Testis (tissue), 2 donors: ENCODE results near the gene POLR2C.

ENCODE experiments used
- POLR2A ChIP-seq: fragments of 450-650 bp; IDR thresholded peaks from one replicate; pipeline ENCODE4 v1.6.1; 2017; ENCODE audit warnings: antibody characterized with exemption, mild to moderate bottlenecking, moderate library complexity
- TF ChIP-seq, protein P1 (sequence below), 3 experiments: fragments of 450-650 bp in 2 of 3; fragments of 200-600 bp in 1 of 3; sonication (generic) in 1 of 3; IDR thresholded peaks; one replicate each; pipeline ENCODE4 v1.5.1; 2016 to 2019; ENCODE audit warnings: antibody characterized with exemption in 3 of 3, mild to moderate bottlenecking in 2 of 3, moderate library complexity in 1 of 3

DNA sequence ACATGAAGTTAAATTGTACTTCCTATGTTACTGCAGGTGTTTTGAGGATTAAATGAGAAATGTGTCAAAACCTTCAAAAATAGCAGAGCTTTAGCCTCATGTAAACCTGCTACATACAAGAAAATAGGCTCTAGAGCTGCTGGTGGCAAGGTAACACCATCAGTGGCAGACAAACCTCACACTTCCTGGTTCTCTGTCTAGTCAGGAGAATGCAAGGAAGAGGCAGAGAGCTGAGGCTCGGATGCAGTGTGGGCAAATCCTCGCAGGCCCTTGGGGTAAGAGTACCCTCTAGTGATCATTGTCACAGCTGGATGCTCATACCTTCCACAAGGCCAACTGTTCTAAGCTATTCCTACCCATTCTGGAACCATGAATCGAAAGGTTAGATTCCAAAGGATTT, 29.5 kb upstream of the POLR2C start:
- TF ChIP-seq, protein P1, sequence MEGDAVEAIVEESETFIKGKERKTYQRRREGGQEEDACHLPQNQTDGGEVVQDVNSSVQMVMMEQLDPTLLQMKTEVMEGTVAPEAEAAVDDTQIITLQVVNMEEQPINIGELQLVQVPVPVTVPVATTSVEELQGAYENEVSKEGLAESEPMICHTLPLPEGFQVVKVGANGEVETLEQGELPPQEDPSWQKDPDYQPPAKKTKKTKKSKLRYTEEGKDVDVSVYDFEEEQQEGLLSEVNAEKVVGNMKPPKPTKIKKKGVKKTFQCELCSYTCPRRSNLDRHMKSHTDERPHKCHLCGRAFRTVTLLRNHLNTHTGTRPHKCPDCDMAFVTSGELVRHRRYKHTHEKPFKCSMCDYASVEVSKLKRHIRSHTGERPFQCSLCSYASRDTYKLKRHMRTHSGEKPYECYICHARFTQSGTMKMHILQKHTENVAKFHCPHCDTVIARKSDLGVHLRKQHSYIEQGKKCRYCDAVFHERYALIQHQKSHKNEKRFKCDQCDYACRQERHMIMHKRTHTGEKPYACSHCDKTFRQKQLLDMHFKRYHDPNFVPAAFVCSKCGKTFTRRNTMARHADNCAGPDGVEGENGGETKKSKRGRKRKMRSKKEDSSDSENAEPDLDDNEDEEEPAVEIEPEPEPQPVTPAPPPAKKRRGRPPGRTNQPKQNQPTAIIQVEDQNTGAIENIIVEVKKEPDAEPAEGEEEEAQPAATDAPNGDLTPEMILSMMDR (IDR thresholded peaks at IDR 0.05), result no peak
- no peak for TF ChIP-seq POLR2A
